SK-N-SH (cell line): ENCODE data around the gene SOCS2.

ENCODE experiments used
- CHD2 ChIP-seq: fragments of 150-350 bp; IDR thresholded peaks from 2 replicates; pipeline ENCODE4 v1.6.1; 2018; ENCODE audit warnings: low read length; ENCODE audit not compliant: partially characterized antibody
- CTCF ChIP-seq: fragments of 200-600 bp; sonication (generic); IDR thresholded peaks from 2 replicates; pipeline ENCODE4 v1.6.1; 2017; ENCODE audit warnings: antibody characterized with exemption, mild to moderate bottlenecking, moderate library complexity
- ELF1 ChIP-seq: IDR thresholded peaks from 2 replicates; pipeline ENCODE4 v1.4.0; 2012
- POLR2AphosphoS5 ChIP-seq: IDR thresholded peaks from 2 replicates; pipeline ENCODE4 v1.6.1; 2012; ENCODE audit warnings: low read depth, low read length
- RCOR1 ChIP-seq: fragments of 150-350 bp; IDR thresholded peaks from 2 replicates; pipeline ENCODE4 v1.6.1; 2017; ENCODE audit warnings: antibody characterized with exemption, low read length
- SIN3A ChIP-seq: IDR thresholded peaks from 2 replicates; pipeline ENCODE4 v1.6.1; 2012; ENCODE audit warnings: low read depth, mild to moderate bottlenecking, low read length, moderate library complexity, borderline replicate concordance
- SMC3 ChIP-seq: IDR thresholded peaks from 2 replicates; pipeline ENCODE4 v1.6.1; 2012; ENCODE audit warnings: low read depth, low read length, improper control_type of control experiment
- TEAD4 ChIP-seq: IDR thresholded peaks from 2 replicates; pipeline ENCODE4 v1.4.0; 2012; ENCODE audit warnings: mild to moderate bottlenecking, borderline replicate concordance; ENCODE audit not compliant: insufficient read depth
- TF ChIP-seq, protein P1 (sequence below): IDR thresholded peaks from 2 replicates; pipeline ENCODE4 v1.4.0; 2012; ENCODE audit warnings: low read depth, borderline replicate concordance
- TF ChIP-seq, protein P2 (sequence below): IDR thresholded peaks from 2 replicates; pipeline ENCODE4; 2012
- TF ChIP-seq, protein P3 (sequence below): IDR thresholded peaks from 2 replicates; pipeline ENCODE4 v1.6.1; 2012; ENCODE audit warnings: mild to moderate bottlenecking, low read depth, low read length, moderate library complexity
- TF ChIP-seq, protein P4 (sequence below): IDR thresholded peaks from 2 replicates; pipeline ENCODE4 v1.4.0; 2012; ENCODE audit warnings: low read depth, borderline replicate concordance

DNA sequence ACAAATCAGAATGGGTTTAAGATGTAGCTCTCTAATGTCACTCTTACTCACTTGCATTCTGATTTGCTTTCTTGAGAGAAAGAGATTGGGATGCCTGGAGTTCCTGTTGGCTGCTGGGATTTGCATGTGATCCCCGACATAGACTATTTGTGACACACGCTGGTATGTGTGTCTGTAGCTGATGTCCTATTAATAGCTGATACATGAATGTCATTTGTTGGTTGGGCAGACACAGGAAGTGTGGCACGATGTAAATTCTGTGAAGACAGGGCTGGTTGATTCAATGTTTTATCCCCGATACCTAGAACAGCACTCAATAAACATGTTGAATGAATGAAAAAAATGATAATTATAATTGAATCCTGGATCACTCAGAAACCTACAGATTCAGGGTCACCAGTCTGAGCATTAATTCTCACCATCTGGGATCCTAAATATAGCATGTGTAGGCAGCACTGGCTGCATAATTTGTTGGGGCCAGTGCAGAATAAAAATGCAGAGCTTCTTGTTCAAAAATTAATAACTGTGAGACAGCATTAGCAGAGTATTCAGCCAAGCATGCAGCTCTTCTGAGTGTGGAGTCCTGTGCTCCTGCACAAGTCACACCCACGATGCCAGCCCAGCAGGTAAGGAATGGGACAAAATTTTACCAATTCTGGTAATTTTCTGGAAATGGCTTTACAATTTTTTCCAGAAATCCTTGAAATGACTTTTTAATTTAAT, 35.5 kb upstream of the SOCS2 start:
- TF ChIP-seq CTCF, result no peak
- TF ChIP-seq, protein P1, sequence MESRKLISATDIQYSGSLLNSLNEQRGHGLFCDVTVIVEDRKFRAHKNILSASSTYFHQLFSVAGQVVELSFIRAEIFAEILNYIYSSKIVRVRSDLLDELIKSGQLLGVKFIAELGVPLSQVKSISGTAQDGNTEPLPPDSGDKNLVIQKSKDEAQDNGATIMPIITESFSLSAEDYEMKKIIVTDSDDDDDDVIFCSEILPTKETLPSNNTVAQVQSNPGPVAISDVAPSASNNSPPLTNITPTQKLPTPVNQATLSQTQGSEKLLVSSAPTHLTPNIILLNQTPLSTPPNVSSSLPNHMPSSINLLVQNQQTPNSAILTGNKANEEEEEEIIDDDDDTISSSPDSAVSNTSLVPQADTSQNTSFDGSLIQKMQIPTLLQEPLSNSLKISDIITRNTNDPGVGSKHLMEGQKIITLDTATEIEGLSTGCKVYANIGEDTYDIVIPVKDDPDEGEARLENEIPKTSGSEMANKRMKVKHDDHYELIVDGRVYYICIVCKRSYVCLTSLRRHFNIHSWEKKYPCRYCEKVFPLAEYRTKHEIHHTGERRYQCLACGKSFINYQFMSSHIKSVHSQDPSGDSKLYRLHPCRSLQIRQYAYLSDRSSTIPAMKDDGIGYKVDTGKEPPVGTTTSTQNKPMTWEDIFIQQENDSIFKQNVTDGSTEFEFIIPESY, result no peak
- no peak for TF ChIP-seq SMC3
- TF ChIP-seq TEAD4, result no peak
- TF ChIP-seq POLR2AphosphoS5, result no peak
- TF ChIP-seq, protein P2, sequence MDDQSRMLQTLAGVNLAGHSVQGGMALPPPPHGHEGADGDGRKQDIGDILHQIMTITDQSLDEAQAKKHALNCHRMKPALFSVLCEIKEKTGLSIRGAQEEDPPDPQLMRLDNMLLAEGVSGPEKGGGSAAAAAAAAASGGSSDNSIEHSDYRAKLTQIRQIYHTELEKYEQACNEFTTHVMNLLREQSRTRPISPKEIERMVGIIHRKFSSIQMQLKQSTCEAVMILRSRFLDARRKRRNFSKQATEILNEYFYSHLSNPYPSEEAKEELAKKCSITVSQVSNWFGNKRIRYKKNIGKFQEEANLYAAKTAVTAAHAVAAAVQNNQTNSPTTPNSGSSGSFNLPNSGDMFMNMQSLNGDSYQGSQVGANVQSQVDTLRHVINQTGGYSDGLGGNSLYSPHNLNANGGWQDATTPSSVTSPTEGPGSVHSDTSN, result no peak
- no peak for TF ChIP-seq RCOR1
- no peak for TF ChIP-seq CHD2
- no peak for TF ChIP-seq SIN3A
- TF ChIP-seq, protein P3, sequence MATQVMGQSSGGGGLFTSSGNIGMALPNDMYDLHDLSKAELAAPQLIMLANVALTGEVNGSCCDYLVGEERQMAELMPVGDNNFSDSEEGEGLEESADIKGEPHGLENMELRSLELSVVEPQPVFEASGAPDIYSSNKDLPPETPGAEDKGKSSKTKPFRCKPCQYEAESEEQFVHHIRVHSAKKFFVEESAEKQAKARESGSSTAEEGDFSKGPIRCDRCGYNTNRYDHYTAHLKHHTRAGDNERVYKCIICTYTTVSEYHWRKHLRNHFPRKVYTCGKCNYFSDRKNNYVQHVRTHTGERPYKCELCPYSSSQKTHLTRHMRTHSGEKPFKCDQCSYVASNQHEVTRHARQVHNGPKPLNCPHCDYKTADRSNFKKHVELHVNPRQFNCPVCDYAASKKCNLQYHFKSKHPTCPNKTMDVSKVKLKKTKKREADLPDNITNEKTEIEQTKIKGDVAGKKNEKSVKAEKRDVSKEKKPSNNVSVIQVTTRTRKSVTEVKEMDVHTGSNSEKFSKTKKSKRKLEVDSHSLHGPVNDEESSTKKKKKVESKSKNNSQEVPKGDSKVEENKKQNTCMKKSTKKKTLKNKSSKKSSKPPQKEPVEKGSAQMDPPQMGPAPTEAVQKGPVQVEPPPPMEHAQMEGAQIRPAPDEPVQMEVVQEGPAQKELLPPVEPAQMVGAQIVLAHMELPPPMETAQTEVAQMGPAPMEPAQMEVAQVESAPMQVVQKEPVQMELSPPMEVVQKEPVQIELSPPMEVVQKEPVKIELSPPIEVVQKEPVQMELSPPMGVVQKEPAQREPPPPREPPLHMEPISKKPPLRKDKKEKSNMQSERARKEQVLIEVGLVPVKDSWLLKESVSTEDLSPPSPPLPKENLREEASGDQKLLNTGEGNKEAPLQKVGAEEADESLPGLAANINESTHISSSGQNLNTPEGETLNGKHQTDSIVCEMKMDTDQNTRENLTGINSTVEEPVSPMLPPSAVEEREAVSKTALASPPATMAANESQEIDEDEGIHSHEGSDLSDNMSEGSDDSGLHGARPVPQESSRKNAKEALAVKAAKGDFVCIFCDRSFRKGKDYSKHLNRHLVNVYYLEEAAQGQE, result no peak
- TF ChIP-seq ELF1, result no peak
- TF ChIP-seq, protein P4, sequence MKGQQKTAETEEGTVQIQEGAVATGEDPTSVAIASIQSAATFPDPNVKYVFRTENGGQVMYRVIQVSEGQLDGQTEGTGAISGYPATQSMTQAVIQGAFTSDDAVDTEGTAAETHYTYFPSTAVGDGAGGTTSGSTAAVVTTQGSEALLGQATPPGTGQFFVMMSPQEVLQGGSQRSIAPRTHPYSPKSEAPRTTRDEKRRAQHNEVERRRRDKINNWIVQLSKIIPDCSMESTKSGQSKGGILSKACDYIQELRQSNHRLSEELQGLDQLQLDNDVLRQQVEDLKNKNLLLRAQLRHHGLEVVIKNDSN, result no peak
